Head of caudate nucleus (tissue), 42 donors: ENCODE results near the gene P3H2.

Experiments
- DNase-seq, 42 donors: peaks; one replicate each; pipeline versions ENCODE4 v3.0.0 to v3.0.0-alpha.2; 2020 to 2021; ENCODE audit warnings: mixed read lengths in 7 of 42
- intact Hi-C: fragments of 100-400 bp; cut with DNase I; formaldehyde crosslinking; loops from one replicate; pipeline ENCODE4 v1.15.0; 2022

The P3H2 gene

GRCh38 chr3:190130037-190130436, 9.3 kb upstream of the P3H2 start:
- no peak for DNase-seq
- intact Hi-C loops, result no loop called here

- intact Hi-C loops, result no loop called here
- no peak for DNase-seq
Observed at GRCh38 chr3:190127797-190128196, 7.1 kb upstream of the P3H2 start.

- DNase-seq, result no peak
- intact Hi-C loops, result no loop called here
Observed at GRCh38 chr3:190127195-190127594, 6.5 kb upstream of the P3H2 start.

- intact Hi-C loops, result no loop called here
- no peak for DNase-seq
Observed at GRCh38 chr3:190125436-190126068, 4.9 kb upstream of the P3H2 start.

- intact Hi-C loops, result no loop called here
Observed at GRCh38 chr3:190124067-190124466, 3.4 kb upstream of the P3H2 start.

DNA sequence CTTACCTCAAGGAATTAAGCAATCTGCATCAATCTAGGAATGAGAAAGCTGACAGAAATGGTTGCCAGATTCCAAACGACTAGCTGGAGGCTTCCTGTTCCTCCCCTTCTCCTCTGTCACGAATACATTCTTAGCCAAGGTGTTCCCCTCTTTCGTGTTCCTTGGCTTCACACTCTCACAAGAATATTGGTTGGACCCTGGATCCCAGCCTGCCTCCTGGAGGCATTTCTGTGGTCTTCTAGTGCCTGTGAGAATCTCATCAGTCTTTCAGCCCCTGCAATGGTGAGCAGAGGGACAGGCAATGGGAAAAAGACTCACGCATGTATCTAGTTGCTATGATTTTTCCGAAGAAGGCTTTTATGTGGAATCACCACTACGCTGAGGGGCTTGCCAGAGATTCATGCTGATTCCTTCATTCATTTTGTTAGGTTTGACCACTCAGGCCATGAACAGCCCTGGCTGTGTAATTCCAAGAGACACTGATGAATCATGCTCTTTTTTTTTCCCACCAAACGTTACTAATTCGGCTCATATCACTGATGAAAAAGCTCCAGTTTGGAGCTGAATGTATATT, 1.6 kb upstream of the P3H2 start:
- DNase-seq, result no peak
- intact Hi-C loops, result no loop called here

More at GRCh38 chr3:190124067-190124466, 3.4 kb upstream of the P3H2 start:
- DNase-seq, result no peak

DNA sequence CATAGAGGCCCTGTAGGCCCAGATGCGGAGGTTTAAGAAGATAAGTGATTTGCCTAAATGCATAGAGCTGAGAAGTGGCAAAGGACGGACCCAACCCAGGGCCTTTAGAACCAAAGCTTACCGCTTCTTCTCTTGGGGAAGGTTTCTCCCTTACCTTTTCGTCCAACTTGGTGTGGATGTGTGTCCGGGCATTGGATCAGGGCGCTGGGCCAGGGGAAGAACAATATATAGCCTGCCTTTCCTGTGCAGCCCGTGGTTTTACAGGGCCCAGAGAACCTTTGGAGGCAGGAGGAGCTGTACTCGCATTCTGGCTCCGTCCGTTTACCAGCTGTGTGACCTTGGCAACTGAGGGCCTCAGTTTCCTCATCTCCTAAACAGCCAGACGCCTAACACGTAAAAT, 686 bp upstream of the P3H2 start:
- DNase-seq, result peak in 2 of 42 donors; percentile 8 to 13
- intact Hi-C loops, result no loop called here

- DNase-seq, result peak in 1 of 42 donors; percentile 14
- intact Hi-C loops, result no loop called here
Observed at GRCh38 chr3:190121061-190121377, 322 bp upstream of the P3H2 start.

DNA sequence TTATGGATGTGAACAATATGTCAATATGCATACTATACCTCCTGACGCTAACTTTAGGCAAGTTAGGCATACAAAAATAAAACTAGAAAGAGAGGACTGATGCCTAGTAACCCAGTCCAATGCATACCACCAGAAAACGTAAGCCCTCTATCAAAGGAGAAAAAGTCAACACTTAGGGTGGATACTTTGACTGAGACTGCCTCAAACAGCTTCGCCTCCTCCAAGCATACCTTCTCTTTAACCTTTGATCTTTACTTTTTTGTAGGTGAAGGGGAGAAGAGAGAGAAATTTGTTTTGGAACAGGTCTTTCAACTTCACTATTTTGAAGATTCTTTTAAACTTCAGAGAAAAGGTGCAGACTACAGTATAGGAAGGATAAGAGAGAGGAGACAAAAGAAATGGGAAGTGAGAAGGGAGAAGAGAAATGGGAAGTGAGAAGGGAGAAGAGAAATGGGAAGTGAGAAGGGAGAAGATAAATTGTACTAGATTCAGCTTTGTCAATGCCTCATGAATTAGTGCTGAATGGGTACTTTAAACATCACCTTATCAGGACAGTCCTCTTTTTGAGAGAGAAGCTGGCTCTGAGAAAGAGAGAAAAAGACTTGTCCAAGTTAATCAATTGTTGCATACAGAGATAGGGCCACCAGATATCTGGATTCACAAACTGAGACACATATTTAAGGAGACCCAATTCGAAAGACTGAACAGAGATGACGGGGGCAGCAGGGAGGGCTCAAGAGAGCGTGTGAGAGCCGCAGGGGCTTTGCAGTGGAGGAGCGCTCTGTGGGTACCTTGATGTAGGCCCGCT, 1.0 kb downstream of the P3H2 start:
- intact Hi-C loops, result no loop called here
- DNase-seq, result peak in 3 of 42 donors; percentile 30 to 64 (median 61)

GRCh38 chr3:190118438-190118837, 2.3 kb downstream of the P3H2 start:
- DNase-seq, result no peak

GRCh38 chr3:190117981-190118380, 2.7 kb downstream of the P3H2 start:
- intact Hi-C loops, result no loop called here
- DNase-seq, result no peak

More at GRCh38 chr3:190118438-190118837, 2.3 kb downstream of the P3H2 start:
- intact Hi-C loops, result no loop called here

DNA sequence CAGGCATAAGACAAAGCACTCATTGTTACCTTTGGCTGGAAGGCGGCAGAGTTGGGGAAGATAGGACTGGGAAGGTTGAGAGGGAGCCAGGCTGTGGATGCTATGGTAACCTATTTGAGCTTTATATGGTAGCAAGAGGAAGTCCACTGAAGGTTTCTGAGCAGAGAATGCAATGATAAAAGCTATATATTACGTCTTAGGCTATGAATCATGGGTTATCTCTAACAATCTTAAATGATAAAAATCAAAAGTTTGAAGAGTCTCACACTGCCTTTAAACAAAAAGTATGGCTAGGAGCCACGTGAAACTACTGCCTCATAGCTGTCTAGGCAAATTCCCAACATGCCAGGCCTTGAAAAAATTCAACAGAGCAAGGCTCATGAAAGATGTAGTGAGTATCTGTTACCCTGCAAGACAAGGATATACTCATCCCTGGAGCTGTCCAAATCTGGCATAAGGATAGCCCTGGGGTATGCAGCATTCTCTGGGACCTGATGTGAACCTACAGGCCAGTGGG, 4.1 kb downstream of the P3H2 start:
- intact Hi-C loops, result no loop called here
- no peak for DNase-seq

GRCh38 chr3:190110826-190111225, 9.9 kb downstream of the P3H2 start:
- no peak for DNase-seq
- intact Hi-C loops, result no loop called here

DNA sequence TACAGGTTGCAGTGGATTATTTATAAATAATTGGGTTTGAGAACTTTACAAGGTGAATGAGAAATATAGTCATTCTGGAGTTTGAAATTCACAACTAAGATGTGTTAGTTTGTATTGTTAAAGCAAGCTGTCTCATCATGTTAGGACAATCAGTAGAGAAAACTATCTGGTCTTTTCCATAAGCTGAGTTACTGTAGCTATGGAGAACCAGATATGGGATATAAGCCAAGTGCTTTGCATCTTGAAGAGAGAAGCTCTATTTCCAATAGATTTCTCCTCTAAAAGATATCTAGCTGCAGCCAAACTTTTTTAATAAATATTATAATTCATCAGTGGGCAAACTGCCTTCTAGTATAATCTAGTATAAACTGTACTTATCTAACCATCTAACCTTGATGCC, 11.3 kb downstream of the P3H2 start:
- intact Hi-C loops, result no loop called here
- no peak for DNase-seq

- intact Hi-C loops, result no loop called here
- DNase-seq, result no peak
Observed at GRCh38 chr3:190108804-190109203, 11.9 kb downstream of the P3H2 start.

DNA sequence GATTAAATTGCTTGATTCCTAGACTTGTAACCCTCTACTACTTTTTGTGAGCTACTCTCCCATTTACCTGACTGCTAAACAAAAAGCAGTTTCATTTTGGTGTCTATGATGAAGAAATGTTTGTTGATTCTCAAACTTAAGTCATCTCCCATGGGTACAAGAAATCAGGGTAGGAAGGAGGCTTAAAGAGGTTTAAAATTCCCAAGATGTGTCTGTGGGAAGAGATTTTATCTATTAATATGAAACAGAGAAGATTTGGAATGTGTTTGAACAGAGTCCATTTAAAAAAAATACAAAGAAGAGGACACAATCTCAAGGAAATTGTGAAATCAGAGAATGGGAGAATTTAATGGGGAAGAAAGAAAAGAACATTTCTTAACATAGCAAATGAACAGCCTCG, 14.8 kb downstream of the P3H2 start:
- intact Hi-C loops, result no loop called here
- DNase-seq, result no peak

GRCh38 chr3:190101320-190102011, 19.2 kb downstream of the P3H2 start:
- intact Hi-C loops, result no loop called here
- DNase-seq, result no peak

- intact Hi-C loops, result no loop called here
- no peak for DNase-seq
Observed at GRCh38 chr3:190099099-190099498, 21.6 kb downstream of the P3H2 start.

DNA sequence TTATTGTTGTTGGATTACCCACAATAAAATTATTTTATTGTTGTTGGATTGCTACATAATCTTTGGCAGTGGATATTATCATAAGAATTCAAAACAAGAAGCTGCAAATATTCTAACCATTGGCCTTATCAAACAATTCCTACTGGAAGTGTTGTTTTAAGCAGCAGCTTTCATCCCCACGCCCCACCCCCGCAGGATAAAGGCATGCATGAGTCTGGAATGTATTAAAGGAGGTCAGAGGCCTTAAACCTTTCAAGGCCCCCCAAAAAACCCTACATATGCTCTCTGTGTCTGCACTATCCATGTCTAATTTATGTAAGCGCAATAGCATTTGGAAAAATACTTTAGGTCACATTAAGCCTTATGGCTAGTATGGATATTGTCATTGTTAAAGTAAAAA, 23.1 kb downstream of the P3H2 start:
- no peak for DNase-seq

GRCh38 chr3:190097025-190097424, 23.7 kb downstream of the P3H2 start:
- intact Hi-C loops, result no loop called here
- DNase-seq, result no peak

More for the DNA sequence above, 23.1 kb downstream of the P3H2 start:
- intact Hi-C loops, result no loop called here
